ENCODE results near the gene ZEB1. TPM values are rescaled to one million over a fixed set of nuclear protein-coding genes. Genes with fewer than 3 reads are reported as not detected.

The ZEB1 gene
- total RNA-seq, 1 experiment from 2014 or later: 0.39 TPM

- no peak overlapping the region for H3K4me3 Mint-ChIP-seq
- Histone ChIP-seq H3K23me2 (ENCODE audit: insufficient read length, low read depth, low read length, poor library complexity, severe bottlenecking) (no peaks in the 10 kb centered on the region), H2BK5ac (ENCODE audit: insufficient read length, low read length) (no peak overlapping the region), H2AK5ac (ENCODE audit: insufficient read length, low read length) (no peak overlapping the region), H4K8ac (replicated peaks; ENCODE audit: insufficient read length, low read depth, low read length) (no peak overlapping the region), H4K5ac (ENCODE audit: insufficient read length, low read depth, low read length) (no peak overlapping the region), H2BK12ac (ENCODE audit: insufficient read length, low read depth, low read length) (no peak overlapping the region), H3K9me3 (ENCODE audit: control insufficient read depth, low read depth, low read length) (no peaks in the 10 kb centered on the region), H4K91ac (ENCODE audit: insufficient read length, low read depth, low read length) (no peak overlapping the region), H3K79me1 (ENCODE audit: insufficient read depth, low read depth, low read length, poor library complexity, severe bottlenecking) (no peaks in the 10 kb centered on the region), H2BK15ac (ENCODE audit: low read depth, low read length) (no peak overlapping the region), H3K14ac (ENCODE audit: insufficient read depth, low read length) (no peak overlapping the region), H3K9ac (ENCODE audit: extremely low read depth, insufficient read length, low read length) (no peak overlapping the region), H3K4ac (ENCODE audit: low read depth, low read length) (no peak overlapping the region), H3K79me2 (ENCODE audit: insufficient read depth, low read length) (no peaks in the 10 kb centered on the region), H3T11ph (ENCODE audit: low read length) (no peak overlapping the region), H2AFZ (ENCODE audit: low read length) (no peak overlapping the region), H3K23ac (ENCODE audit: insufficient read length, low read depth, low read length) (no peak overlapping the region), H3K18ac (ENCODE audit: insufficient read length, low read depth, low read length) (no peak overlapping the region), H3K27me3 (ENCODE audit: insufficient read depth, low read length) (no peaks in the 10 kb centered on the region), H4K20me1 (ENCODE audit: control insufficient read depth, insufficient read depth, insufficient read length) (no peaks in the 10 kb centered on the region), H2BK120ac (ENCODE audit: low read depth, low read length, poor library complexity, severe bottlenecking) (no peak overlapping the region), H3K4me1 (ENCODE audit: insufficient read depth, low read length) (no peaks in the 10 kb centered on the region), H2BK20ac (ENCODE audit: low read depth, low read length, poor library complexity, severe bottlenecking) (no peak overlapping the region), H3K56ac (ENCODE audit: insufficient read length, low read depth, low read length) (no peak overlapping the region), H3K4me2 (ENCODE audit: insufficient read depth, insufficient read length, low read length) (no peak overlapping the region), H3K27ac (ENCODE audit: insufficient read length, low read depth, low read length) (no peak overlapping the region)
- H3K27ac Mint-ChIP-seq: no peak overlapping the region
- peaks cover 0 to 4% of the 10 kb centered on the region in 2 experiments; a peak in 1 of 4 replicates for H3K4me1 Mint-ChIP-seq
- no peaks in the 10 kb centered on the region for H3K9me3 Mint-ChIP-seq
- no peaks in the 10 kb centered on the region for H3K36me3 Mint-ChIP-seq (ENCODE audit: insufficient read depth in 1 of 3, low read depth in 3 of 3)
- no peaks in the 10 kb centered on the region for H3K27me3 Mint-ChIP-seq (ENCODE audit: low read depth)
- TF ChIP-seq, protein P1, sequence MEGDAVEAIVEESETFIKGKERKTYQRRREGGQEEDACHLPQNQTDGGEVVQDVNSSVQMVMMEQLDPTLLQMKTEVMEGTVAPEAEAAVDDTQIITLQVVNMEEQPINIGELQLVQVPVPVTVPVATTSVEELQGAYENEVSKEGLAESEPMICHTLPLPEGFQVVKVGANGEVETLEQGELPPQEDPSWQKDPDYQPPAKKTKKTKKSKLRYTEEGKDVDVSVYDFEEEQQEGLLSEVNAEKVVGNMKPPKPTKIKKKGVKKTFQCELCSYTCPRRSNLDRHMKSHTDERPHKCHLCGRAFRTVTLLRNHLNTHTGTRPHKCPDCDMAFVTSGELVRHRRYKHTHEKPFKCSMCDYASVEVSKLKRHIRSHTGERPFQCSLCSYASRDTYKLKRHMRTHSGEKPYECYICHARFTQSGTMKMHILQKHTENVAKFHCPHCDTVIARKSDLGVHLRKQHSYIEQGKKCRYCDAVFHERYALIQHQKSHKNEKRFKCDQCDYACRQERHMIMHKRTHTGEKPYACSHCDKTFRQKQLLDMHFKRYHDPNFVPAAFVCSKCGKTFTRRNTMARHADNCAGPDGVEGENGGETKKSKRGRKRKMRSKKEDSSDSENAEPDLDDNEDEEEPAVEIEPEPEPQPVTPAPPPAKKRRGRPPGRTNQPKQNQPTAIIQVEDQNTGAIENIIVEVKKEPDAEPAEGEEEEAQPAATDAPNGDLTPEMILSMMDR (conservative IDR thresholded peaks at IDR 0.05): no peak
- WGBS (ENCODE audit: extremely low coverage, insufficient read length, low lambda C conversion rate): no CpG with 5 or more reads among the region's 3 CpGs
- DNase-seq: no peak
Observed at GRCh38 chr10:31343009-31343408, 24.0 kb downstream of the ZEB1 start.
